Epidermal melanocyte (primary cell): ENCODE results near the gene SNAPC1.

Source experiments
- DNase-seq: peaks from one replicate; pipeline ENCODE4 v3.0.0; 2011; ENCODE audit warnings: low spot score; ENCODE audit not compliant: insufficient read length

SNAPC1 gene

DNA sequence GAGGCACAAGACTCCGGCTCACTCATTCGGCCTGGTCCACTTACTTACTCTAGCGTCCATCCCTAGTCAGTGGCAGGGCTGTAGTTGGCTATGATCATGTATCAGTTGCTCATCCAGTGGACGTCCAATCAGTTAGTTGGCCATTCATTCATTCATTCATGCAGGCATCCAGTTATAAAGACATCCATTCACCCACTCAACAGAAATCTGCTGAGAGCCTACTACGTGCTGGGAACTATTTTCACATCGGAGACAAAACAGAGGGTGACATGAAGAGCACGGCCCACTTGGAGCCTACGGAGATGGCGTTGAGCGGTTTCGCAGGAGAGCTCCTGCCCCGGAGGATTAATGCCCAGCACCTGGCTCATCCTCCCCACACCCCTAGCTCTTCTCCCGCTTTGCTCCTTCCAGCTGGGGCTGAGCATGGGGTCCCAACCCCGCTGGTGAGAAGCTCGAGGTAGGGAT is 49.7 kb downstream of the SNAPC1 start:
- DNase-seq = no peak

DNA sequence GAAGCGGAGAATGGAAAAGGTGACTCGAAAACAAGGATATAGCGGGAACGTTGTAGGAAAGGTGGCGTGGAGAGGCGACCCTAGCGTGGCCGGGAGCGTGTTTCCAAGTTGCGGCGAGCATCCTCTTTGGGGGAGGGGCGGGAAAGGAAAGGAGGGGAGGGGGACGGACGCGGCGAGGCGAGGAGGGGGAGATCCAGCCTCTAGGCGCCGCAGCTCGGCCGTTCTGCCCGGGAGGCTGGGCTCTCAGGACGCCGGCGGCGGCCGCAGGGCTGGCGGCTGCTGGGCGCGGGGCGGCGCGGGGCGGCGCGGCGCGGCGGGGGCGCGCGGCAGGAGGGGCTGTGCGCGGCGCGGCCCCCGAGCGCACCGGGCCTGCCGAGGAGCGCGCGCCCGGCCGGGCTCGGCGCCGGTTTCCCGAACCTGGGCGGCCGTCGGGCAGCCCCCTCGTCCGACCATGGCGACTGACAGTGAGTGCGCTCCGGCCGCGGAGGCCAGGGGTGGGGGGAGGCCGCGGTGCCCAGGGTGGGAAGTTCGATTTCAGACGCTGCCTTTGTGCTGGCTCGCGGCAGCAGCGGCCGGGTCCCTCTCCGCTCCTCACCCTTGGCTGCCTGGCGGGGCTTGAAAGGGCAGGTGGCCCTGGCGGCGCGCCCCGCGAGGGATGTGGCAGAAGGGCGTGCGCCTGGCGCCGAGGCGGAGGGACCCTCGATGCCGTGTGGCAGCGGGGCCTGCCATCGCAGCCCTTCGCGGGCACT is 50.3 kb downstream of the SNAPC1 start, which contains the start of gene SYT16:
Gene SYT16, plus strand, starts transcription at position 357 of the 749 bp plus-strand sequence.
- no peak for DNase-seq

DNA sequence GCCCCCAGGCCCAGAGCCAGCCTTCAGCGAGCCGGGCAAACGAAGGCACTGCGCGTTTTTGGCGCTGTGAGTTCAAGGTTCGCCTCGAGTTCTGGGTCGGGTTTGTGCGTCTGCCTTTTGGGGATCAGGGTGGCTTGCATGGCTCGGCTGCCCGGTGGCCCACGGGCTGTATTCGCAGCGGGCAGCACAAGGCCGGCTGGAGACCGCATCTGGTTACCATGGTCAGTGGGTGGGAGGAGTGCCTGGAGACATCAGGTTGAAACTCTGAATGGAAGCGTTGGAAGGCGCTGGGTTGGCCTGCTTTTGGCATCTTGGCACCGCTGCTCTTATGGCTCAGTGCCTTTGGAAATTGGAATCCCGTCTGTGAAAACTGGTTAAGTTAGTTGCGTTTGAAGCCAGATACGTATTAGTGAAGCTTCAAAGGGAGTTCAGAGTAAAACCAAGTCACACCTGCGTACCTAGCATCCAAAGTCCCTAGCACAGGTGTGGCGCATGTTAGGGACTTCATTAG is 50.9 kb downstream of the SNAPC1 start:
- no peak for DNase-seq

GRCh38 chr14:61822458-61822857 is 60.2 kb downstream of the SNAPC1 start:
- DNase-seq = no peak

GRCh38 chr14:61832783-61833182 is 70.6 kb downstream of the SNAPC1 start:
- DNase-seq = no peak

DNA sequence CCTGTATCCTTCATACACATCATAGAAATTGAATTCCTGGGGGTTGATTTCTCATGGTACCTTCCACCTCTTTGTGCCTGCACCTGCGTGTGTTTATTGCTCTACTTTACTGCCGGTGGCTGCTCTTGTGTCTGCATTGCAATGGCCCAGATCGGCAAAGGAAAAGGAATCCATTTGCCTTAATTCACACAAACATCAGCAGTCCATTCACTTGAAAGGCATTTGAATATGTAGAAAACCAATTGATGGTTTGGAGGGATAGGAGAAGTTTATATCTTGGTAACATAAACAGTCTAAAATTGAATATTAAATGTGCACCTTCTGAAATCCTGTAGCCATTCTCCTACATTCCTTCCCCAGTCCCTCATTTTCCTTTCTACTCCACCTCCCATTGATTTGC is 74.0 kb downstream of the SNAPC1 start:
- no peak for DNase-seq

DNA sequence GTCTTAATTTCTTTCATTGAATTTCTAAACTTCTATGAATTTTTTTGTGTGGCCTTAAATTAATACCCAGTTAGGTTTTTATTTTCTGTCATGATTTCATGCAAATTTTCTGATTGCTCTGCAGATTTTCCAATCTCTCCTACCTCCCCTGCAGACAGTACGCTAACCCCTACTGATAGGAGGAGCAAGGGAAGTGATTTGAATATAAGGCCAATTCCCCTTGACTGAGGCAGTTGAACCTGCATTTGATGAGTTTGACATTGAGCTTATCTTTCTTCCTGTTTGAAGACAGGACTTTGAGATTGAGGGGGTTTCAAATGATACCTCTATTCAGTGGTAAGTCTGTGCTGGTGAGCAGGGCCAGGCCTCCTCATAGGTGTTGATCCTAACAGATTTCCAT is 74.6 kb downstream of the SNAPC1 start:
- DNase-seq = no peak

DNA sequence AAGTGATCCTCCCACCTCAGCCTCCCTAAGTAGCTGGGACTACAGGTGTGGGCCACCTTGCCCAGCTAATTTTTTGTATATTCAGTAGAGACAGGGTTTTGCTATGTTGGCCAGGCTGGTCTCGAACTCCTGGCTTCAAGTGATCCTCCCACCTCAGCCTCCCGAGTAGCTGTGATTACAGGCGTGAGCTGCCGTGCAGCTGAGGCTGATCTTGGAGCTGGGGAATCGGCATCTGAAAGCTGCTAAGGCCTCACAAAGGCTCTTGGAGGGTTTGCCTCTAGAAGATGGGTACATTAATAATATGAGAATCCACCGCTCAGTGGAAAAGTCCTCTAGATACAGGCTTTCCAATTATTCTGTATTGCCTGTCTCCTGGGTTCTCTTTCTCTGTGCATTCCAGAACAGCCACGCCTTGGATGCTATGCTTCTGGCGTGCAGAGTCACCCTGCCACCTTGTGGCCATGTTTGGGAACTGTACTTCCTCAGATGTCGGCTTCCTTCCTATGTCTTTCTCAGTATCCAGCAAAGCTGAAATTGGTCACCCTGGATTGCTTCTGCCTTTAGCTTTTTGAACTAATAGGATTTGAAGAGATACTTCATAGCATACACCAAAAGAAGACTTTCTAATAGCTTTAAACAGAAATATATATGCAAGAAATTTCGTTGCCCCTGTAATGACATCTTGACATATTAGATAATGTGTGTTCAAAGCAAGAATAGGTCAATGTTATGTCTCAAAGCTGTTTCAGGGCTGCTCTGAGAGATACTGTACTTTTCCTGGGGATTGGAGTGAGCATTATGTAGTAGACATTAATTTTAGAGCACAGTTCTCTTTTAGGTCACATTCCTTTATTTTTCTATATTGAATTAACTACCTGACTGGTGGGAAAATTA is 75.4 kb downstream of the SNAPC1 start:
- peak; percentile 62 for DNase-seq

- no peak for DNase-seq
These were observed 76.5 kb downstream of the SNAPC1 start for GRCh38 chr14:61838661-61839245.

GRCh38 chr14:61839507-61839906 is 77.3 kb downstream of the SNAPC1 start:
- no peak for DNase-seq

GRCh38 chr14:61841145-61841544 is 78.9 kb downstream of the SNAPC1 start:
- DNase-seq = no peak
